ENCODE data around the gene E2F3.

DNA sequence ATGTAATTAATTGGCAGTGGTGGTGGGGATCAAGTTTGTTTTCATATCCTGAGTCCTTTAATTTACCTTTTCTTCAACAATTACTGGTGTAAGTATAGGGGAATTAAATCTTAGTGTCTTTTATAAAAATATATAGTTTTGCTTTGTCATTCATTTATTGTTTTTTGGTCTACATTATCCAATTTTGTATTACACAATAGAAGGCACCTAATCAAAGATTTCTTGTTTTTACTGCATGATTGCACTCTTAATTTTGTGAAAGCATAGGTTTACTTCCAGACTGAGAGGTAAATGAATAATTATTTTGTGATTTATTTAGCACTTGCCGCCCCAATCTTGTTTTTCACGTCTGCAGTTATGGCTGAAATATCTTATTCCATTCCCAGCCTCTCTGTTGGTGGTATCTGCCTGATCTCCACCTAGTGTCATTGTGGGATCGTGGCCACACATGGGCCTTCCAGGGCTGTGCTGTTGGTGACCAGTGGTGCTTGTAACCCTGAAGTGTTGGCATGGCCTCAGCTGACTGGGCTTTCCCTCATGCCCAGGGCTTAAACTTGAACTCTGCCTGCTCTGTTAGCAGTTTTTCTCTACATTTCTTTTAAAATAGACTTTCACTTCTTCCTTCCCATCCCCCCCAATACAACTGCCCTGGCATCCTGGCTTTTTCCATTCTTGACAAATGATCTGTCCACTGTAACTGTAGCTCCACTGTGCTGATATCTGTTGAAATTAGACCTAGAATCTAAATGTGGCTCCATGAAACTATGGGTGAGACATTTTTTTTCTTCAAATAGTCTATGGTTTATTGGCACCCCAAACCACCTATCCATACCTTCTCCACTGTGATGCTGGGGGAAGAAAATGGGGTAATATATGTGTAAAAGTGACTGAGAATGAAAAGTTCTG, 24.8 kb downstream of the E2F3 start:
- TF ChIP-seq PHF8 (IDR thresholded peaks at IDR 0.05; ENCODE audit: borderline replicate concordance, low read depth) (no peak), CEBPB (IDR thresholded peaks at IDR 0.05) (no peak)
- TF ChIP-seq, protein P1, sequence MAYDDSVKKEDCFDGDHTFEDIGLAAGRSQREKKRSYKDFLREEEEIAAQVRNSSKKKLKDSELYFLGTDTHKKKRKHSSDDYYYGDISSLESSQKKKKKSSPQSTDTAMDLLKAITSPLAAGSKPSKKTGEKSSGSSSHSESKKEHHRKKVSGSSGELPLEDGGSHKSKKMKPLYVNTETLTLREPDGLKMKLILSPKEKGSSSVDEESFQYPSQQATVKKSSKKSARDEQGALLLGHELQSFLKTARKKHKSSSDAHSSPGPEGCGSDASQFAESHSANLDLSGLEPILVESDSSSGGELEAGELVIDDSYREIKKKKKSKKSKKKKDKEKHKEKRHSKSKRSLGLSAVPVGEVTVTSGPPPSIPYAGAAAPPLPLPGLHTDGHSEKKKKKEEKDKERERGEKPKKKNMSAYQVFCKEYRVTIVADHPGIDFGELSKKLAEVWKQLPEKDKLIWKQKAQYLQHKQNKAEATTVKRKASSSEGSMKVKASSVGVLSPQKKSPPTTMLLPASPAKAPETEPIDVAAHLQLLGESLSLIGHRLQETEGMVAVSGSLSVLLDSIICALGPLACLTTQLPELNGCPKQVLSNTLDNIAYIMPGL (CRISPR knock-in tag; IDR thresholded peaks at IDR 0.05; ENCODE audit: borderline replicate concordance), result no peak
- TF ChIP-seq, protein P2, sequence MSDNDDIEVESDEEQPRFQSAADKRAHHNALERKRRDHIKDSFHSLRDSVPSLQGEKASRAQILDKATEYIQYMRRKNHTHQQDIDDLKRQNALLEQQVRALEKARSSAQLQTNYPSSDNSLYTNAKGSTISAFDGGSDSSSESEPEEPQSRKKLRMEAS (IDR thresholded peaks at IDR 0.05), result no peak

All from A549 (cell line).